Measurements from ENCODE around the gene PHF23.

- no peak for TF ChIP-seq POLR2A (IDR thresholded peaks at IDR 0.05)
- no peak for TF ChIP-seq CTCF (IDR thresholded peaks at IDR 0.05)
These were observed 27.5 kb upstream of the PHF23 start for GRCh38 chr17:7266784-7267183.

Data from thyroid gland (tissue), 4 donors.